Heart left ventricle (tissue), 16 donors: ENCODE results near the gene OR7G1. TPM values are rescaled to one million over a fixed set of nuclear protein-coding genes. Genes with fewer than 3 reads are reported as not detected.
"Not testable (repeated sequence)": the region's sequence is repeated elsewhere in the genome, so short reads cannot be mapped to it uniquely, and the experiment has no call there.

Source experiments
- ATAC-seq, 4 donors: fragments of 200-7000 bp; cut with Tn5 transposase; one replicate each; pipeline ENCODE4 v1.9.1; 2020 to 2022; ENCODE audit warnings: moderate library complexity in 4 of 4, mild to moderate bottlenecking in 3 of 4, moderate number of reproducible peaks in 1 of 4
- DNase-seq, 5 donors: peaks; one replicate each; pipeline ENCODE4 v3.0.0-alpha.2; 2020
- H3K27ac ChIP-seq, 12 donors: fragments of 200-600 bp; sonication (generic) in 4 of 12; one replicate each; pipeline versions ENCODE4 v1.5.0 to v1.8.0; 2016 to 2022; ENCODE audit warnings: mild to moderate bottlenecking in 2 of 12
- H3K27me3 ChIP-seq, 9 donors: fragments of 200-600 bp; sonication (generic) in 2 of 9; one replicate each; pipeline versions ENCODE4 v1.5.1 to v1.8.0; 2016 to 2022; ENCODE audit warnings: mild to moderate bottlenecking in 3 of 9
- H3K36me3 ChIP-seq, 9 donors: fragments of 200-600 bp; sonication (generic) in 2 of 9; one replicate each; pipeline versions ENCODE4 v1.5.0 to v1.8.0; 2018 to 2022; ENCODE audit warnings: mild to moderate bottlenecking in 2 of 9
- H3K4me1 ChIP-seq, 12 donors: fragments of 200-600 bp; sonication (generic) in 4 of 12; one replicate each; pipeline versions ENCODE4 v1.5.0 to v1.8.0; 2016 to 2022; ENCODE audit warnings: mild to moderate bottlenecking in 3 of 12
- H3K4me3 ChIP-seq, 12 donors: fragments of 200-600 bp; sonication (generic) in 4 of 12; one replicate each; pipeline versions ENCODE4 v1.5.0 to v1.8.0; 2017 to 2022; ENCODE audit warnings: mild to moderate bottlenecking in 9 of 12, moderate library complexity in 4 of 12
- H3K9me3 ChIP-seq, 12 donors: fragments of 200-600 bp; sonication (generic) in 4 of 12; one replicate each; pipeline versions ENCODE4 v1.5.0 to v1.8.0; 2016 to 2022; ENCODE audit warnings: mild to moderate bottlenecking in 1 of 12
- CTCF ChIP-seq, 12 donors: fragments of 200-600 bp; sonication (generic) in 4 of 12; IDR thresholded peaks; one replicate each; pipeline versions ENCODE4 v1.5.0 to v1.8.0; 2018 to 2022; ENCODE audit warnings: antibody characterized with exemption in 12 of 12, mild to moderate bottlenecking in 5 of 12
- POLR2A ChIP-seq, 2 donors: fragments of 450-650 bp; IDR thresholded peaks; one replicate each; pipeline ENCODE4 v1.6.1; 2017; ENCODE audit warnings: antibody characterized with exemption in 2 of 2, mild to moderate bottlenecking in 2 of 2, moderate library complexity in 2 of 2
- WGBS, 4 donors: extraction: QIAGEN DNeasy Blood & Tissue Kit in 2 of 4; methylation state at CpG; one replicate each; pipeline versions ENCODE4 v1.1.5 to v1.1.7; 2013 to 2018; 5-methylcytosine and 5-hydroxymethylcytosine counted together
- intact Hi-C, 10 donors: fragments of 100-400 bp; cut with DNase I; formaldehyde crosslinking; loops; one replicate each; pipeline versions ENCODE4 v1.11.1 to v1.14.2; 2022
- polyA plus RNA-seq, 2 donors: library from polyadenylated mRNA; stranded (reverse); fragments of 200-250 nt; gene quantifications; one replicate each; pipeline ENCODE4 v1.2.3, GENCODE V29; 2013
- total RNA-seq, 9 donors: library from RNA; depleted of rRNA in 2 of 9; stranded (reverse); fragments of >200 nt in 2 of 9; fragmentation: NEBNext Ultra II Directional in 3 of 9; extraction: Animal tissue kit (Norgen Biotek cat#: 25700) in 3 of 9; gene quantifications; one replicate each; pipeline versions ENCODE4 v1.1.0 to v1.2.4, GENCODE V29; 2016 to 2023
- donor health status: ischemic (EF 13 %, LVEDD 7.1; RV severe dilation, severe dysfunction).
- donor health status: healthy with polysubstance abuse.
- donor health status: DM: no; HTN: yes; CAD: no.
- donor health status: DM: no; HTN: no; CAD: no.
- donor health status: ischemic (EF 25% LVEDD 6.9; RV normal size, moderate dysfunction).
- donor health status: ischemic (EF 25% LVEDD 5.7; RV mildly dilated, moderate dysfunction).
- donor health status: healthy.
- donor health status: DM: yes; HTN: yes; CAD: no.
- donor health status: ischemic (EF 35%, LVEDD 5.7; RV mildly dilated, moderate dysfunction).
- donor health status: nonischemic (EF 11% LVEDD 7.7; RV severe dilation, severe dysfunction).
- donor health status: DM: yes; HTN: yes; CAD: no.
- donor health status: PGD.
- donor health status: ischemic (EF 29% LVEDD 5.4; RV normal size, mild dysfunction).
- donor health status: nonischemic (EF 23%, LVEDD 6.1; RV moderate dilation, normal function).

OR7G1 gene
- total and polyA plus RNA-seq, 11 donors: not detected

DNA sequence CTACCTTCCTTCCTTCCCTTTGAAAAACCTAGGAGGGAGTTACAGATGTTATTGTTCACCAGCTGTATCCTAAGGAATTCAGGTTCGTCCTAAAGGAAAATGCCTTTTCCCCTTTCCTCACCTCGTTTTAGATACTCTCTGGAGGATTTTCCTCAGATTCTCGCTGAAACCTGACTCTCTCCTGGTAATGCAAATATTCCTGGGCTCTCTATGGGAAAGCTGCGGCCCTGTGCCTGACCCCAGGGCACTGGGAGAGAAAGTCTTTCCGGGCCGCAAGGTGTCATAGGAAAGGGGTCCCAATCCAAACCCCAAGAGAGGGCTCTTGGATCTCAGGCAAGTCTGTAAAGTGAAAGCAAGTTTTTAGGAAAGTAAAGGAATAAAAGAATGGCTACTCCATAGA is 41.8 kb downstream of the OR7G1 start:
- no peak overlapping the region for H3K4me3 ChIP-seq
- ATAC-seq (no peak), DNase-seq (no peak)
- H3K36me3 ChIP-seq: no peaks in the 10 kb centered on the region
- no peak overlapping the region for H3K27ac ChIP-seq
- no peaks in the 10 kb centered on the region for H3K27me3 ChIP-seq
- intact Hi-C loops: loop anchor here in 1 of 10 donors (10.0 kb wide), 1 partner anchor 809 kb away; no protein-coding TSS in a partner anchor
- no peak for TF ChIP-seq POLR2A (IDR thresholded peaks at IDR 0.05)
- no peak for TF ChIP-seq CTCF (IDR thresholded peaks at IDR 0.05)
- no peaks in the 10 kb centered on the region for H3K9me3 ChIP-seq
- 45 to 50% (median 47%) methylated on average over 6 of the region's 6 CpGs for WGBS, 4 donors
- peaks cover 0 to 9% (median 7%) of the 10 kb centered on the region in 12 donors for H3K4me1 ChIP-seq

DNA sequence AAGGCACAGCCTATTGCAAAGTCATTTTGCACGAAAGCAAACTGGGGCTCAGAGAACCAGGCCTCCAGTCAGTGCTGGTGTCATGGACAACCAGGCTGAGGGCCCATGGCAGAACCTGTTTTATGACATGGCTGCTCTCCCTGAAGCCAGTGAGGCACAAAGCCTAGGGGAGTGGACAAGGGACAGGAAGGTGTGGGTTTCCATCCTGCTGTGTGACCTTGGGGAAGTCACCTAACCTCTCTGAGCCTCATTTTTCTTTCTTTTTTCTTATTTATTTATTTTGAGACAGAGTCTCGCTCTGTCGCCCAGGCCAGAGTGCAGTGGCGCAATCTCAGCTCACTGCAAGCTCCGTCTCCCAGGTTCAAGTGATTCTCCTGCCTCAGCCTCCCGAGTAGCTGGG is 43.8 kb downstream of the OR7G1 start:
- not testable (repeated sequence) for H3K27me3 ChIP-seq, ATAC-seq, DNase-seq, H3K4me3 ChIP-seq, H3K36me3 ChIP-seq, H3K9me3 ChIP-seq, H3K27ac ChIP-seq, H3K4me1 ChIP-seq
- WGBS, 4 donors: 90 to 92% (median 91%) methylated on average over 6 of the region's 6 CpGs
- intact Hi-C loops: loop anchor here in 1 of 10 donors (10.0 kb wide), 1 partner anchor 807 kb away; no protein-coding TSS in a partner anchor

- no peaks in the 10 kb centered on the region for H3K27me3 ChIP-seq
- TF ChIP-seq POLR2A (IDR thresholded peaks at IDR 0.05) (no peak), CTCF (IDR thresholded peaks at IDR 0.05) (no peak)
- DNase-seq: no peak
- intact Hi-C loops: loop anchor here in 1 of 10 donors (10.0 kb wide), 1 partner anchor 805 kb away; no protein-coding TSS in a partner anchor
- no peaks in the 10 kb centered on the region for H3K9me3 ChIP-seq
- H3K27ac ChIP-seq: no peak overlapping the region
- 30 to 39% (median 35%) methylated on average over 5 of the region's 5 CpGs for WGBS, 4 donors
- H3K36me3 ChIP-seq: no peaks in the 10 kb centered on the region
- no peak for ATAC-seq
- H3K4me1 ChIP-seq: peaks cover 0 to 4% (median 1%) of the 10 kb centered on the region in 12 donors
- no peak overlapping the region for H3K4me3 ChIP-seq
These were observed 45.5 kb downstream of the OR7G1 start for GRCh38 chr19:9070066-9070465.

DNA sequence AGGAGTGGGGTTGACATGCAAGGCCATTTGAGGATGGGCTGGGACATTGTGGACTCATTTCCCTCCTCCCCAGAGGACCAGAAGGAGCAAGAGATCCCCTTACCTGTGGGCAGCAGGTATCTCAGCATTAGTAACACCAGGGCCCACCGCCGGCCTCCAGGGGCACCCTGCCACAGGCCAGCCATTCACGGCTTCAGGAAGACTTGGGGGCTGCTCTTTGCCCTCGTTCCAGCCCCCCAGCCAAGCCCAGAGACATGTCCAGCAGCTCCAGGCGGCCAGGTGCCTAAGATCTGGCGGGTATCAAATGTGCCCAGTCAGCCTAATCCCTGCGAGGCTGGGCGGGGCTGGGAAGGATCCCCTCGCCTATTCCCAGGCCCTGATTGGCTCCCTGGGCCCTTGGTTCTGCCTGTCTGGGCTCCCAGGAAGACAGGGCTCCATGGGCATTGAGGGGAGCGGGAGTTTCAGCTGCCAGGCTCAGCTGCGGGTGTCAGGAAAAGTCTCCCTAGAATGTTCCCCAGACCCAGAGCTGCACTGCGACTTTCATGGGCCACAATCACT is 50.0 kb downstream of the OR7G1 start:
- no peak for ATAC-seq
- Histone ChIP-seq H3K27ac (no peak overlapping the region), H3K36me3 (no peaks in the 10 kb centered on the region), H3K27me3 (no peaks in the 10 kb centered on the region), H3K4me3 (no peak overlapping the region), H3K4me1 (no peaks in the 10 kb centered on the region), H3K9me3 (no peaks in the 10 kb centered on the region)
- TF ChIP-seq POLR2A (IDR thresholded peaks at IDR 0.05) (no peak), CTCF (IDR thresholded peaks at IDR 0.05) (no peak)
- DNase-seq: no peak
- intact Hi-C loops: no loop called here
- WGBS, 4 donors: 62 to 88% (median 65%) methylated on average over 5 to 12 of the region's 12 CpGs

Other genes with a start within 250 kb of the OR7G1 start
- gene MUC16, start 105.4 kb downstream of the OR7G1 start, total RNA-seq: 10 to 100 TPM in 1 of 9 donors, under 1 TPM in 3, not detected in 5; under 0.01 to 16.2 (median 0.05) TPM
- gene MUC16, start 105.4 kb downstream of the OR7G1 start, polyA plus RNA-seq: not detected
- gene OR1M1, start 28.7 kb downstream of the OR7G1 start, total RNA-seq: not detected
- not detected for gene OR1M1, start 28.7 kb downstream of the OR7G1 start, polyA plus RNA-seq
- not detected for gene OR7G2, start 8.3 kb downstream of the OR7G1 start, total RNA-seq
- not detected for gene OR7G2, start 8.3 kb downstream of the OR7G1 start, polyA plus RNA-seq
- not detected for gene OR7G3, start 11.2 kb upstream of the OR7G1 start, total RNA-seq
- not detected for gene OR7G3, start 11.2 kb upstream of the OR7G1 start, polyA plus RNA-seq
- 10 to 100 TPM in 7 of 9 donors, 1 to 10 TPM in 2; 8.4 to 21.6 (median 13.5) TPM for gene ZNF317, start 24.6 kb upstream of the OR7G1 start, total RNA-seq
- gene ZNF317, start 24.6 kb upstream of the OR7G1 start, polyA plus RNA-seq: 10 to 100 TPM; 10.7 to 16.8 TPM
- not detected for gene OR7D2, start 63.2 kb upstream of the OR7G1 start, total RNA-seq
- gene OR7D2, start 63.2 kb upstream of the OR7G1 start, polyA plus RNA-seq: not detected
- not detected for gene OR7D4, start 103.8 kb upstream of the OR7G1 start, total RNA-seq
- gene OR7D4, start 103.8 kb upstream of the OR7G1 start, polyA plus RNA-seq: not detected
- gene OR7E24, start 135.2 kb upstream of the OR7G1 start, total RNA-seq: not detected
- not detected for gene OR7E24, start 135.2 kb upstream of the OR7G1 start, polyA plus RNA-seq
- gene ZNF699, start 194.1 kb upstream of the OR7G1 start, total RNA-seq: 1 to 10 TPM; 2.7 to 6.3 (median 4.1) TPM
- gene ZNF699, start 194.1 kb upstream of the OR7G1 start, polyA plus RNA-seq: 1 to 10 TPM in 1 of 2 donors, under 1 TPM in 1; 0.91 to 3.0 TPM
- 10 to 100 TPM; 12.3 to 19.1 (median 15.1) TPM for gene ZNF559, start 208.4 kb upstream of the OR7G1 start, total RNA-seq
- gene ZNF559, start 208.4 kb upstream of the OR7G1 start, polyA plus RNA-seq: 10 to 100 TPM; 16.4 to 23.4 TPM
- gene ZNF177, start 247.2 kb upstream of the OR7G1 start, total RNA-seq: 1 to 10 TPM; 1.0 to 4.6 (median 1.8) TPM
- 1 to 10 TPM; 1.8 to 2.2 TPM for gene ZNF177, start 247.2 kb upstream of the OR7G1 start, polyA plus RNA-seq